Skin of body (tissue), 3 donors: ENCODE data around the gene CD3D. TPM values are rescaled to one million over a fixed set of nuclear protein-coding genes. Genes with fewer than 3 reads are reported as not detected.

Experiments
- DNase-seq: peaks from one replicate; lab custom pipeline; 2025; lab: John Stamatoyannopoulos, UW
- small RNA-seq: library from RNA; depleted of rRNA; stranded (forward); fragments of <200 nt; gene quantifications from one replicate; pipeline ENCODE3, GENCODE V24; 2014; ENCODE audit warnings: low replicate concordance
- total RNA-seq: library from RNA; depleted of rRNA; stranded (reverse); fragments of >200 nt; gene quantifications from one replicate; pipeline ENCODE4 v1.2.3, GENCODE V29; 2014

CD3D gene
- total RNA-seq, 1 donor from 2014 or later: 0.59 TPM

GRCh38 chr11:118304227-118304567, 38.3 kb downstream of the CD3D start:
- no peak for DNase-seq

- DNase-seq: no peak
These were observed 40.8 kb downstream of the CD3D start for GRCh38 chr11:118301600-118302195.

- no peak for DNase-seq
These were observed 46.6 kb downstream of the CD3D start for GRCh38 chr11:118295815-118296454.

GRCh38 chr11:118295199-118295598, 47.3 kb downstream of the CD3D start:
- DNase-seq: no peak

- no peak for DNase-seq
These were observed 48.5 kb downstream of the CD3D start for GRCh38 chr11:118294053-118294452.

- DNase-seq: peak; percentile 44
These were observed 50.9 kb downstream of the CD3D start for GRCh38 chr11:118291477-118292135.

- peak; percentile 4 for DNase-seq
These were observed 51.6 kb downstream of the CD3D start for GRCh38 chr11:118290923-118291322.

- DNase-seq: peak; percentile 63
These were observed 53.1 kb downstream of the CD3D start for GRCh38 chr11:118289401-118289800.

Small RNA genes within 50 kb of the gene (small RNA-seq; reads per million reads assigned to genes)
- gene AP001582.1: not detected

Other genes with a start within 250 kb of the CD3D start
- gene SCN4B, start 189.9 kb downstream of the CD3D start, total RNA-seq: 3.1 TPM
- gene SCN2B, start 166.1 kb downstream of the CD3D start, total RNA-seq: 2.8 TPM
- gene JAML, start 117.7 kb downstream of the CD3D start, total RNA-seq: 12.2 TPM
- 26.1 TPM for gene MPZL3, start 90.3 kb downstream of the CD3D start, total RNA-seq
- gene MPZL2, start 78.4 kb downstream of the CD3D start, total RNA-seq: 56.5 TPM
- gene CD3E, start 38.0 kb downstream of the CD3D start, total RNA-seq: 0.30 TPM
- 0.10 TPM for gene CD3G, start 1.6 kb upstream of the CD3D start, total RNA-seq
- gene UBE4A, start 16.9 kb upstream of the CD3D start, total RNA-seq: 31.4 TPM
- 65.8 TPM for gene ATP5MG, start 58.9 kb upstream of the CD3D start, total RNA-seq
- 59.4 TPM for gene KMT2A, start 93.8 kb upstream of the CD3D start, total RNA-seq
- 0.79 TPM for gene TTC36, start 184.8 kb upstream of the CD3D start, total RNA-seq
- 8.1 TPM for gene TMEM25, start 188.5 kb upstream of the CD3D start, total RNA-seq
- gene IFT46, start 223.2 kb upstream of the CD3D start, total RNA-seq: 21.2 TPM
- gene ARCN1, start 229.7 kb upstream of the CD3D start, total RNA-seq: 86.7 TPM